ENCODE measurements around the gene MAP1S. TPM values are rescaled to one million over a fixed set of nuclear protein-coding genes. Genes with fewer than 3 reads are reported as not detected.

The MAP1S gene
- total and polyA plus RNA-seq, 2 of the 8 experiments (the other 6 are each of a cell fraction or from before 2014, with no cell fraction given), result 66.7 to 115 TPM

DNA sequence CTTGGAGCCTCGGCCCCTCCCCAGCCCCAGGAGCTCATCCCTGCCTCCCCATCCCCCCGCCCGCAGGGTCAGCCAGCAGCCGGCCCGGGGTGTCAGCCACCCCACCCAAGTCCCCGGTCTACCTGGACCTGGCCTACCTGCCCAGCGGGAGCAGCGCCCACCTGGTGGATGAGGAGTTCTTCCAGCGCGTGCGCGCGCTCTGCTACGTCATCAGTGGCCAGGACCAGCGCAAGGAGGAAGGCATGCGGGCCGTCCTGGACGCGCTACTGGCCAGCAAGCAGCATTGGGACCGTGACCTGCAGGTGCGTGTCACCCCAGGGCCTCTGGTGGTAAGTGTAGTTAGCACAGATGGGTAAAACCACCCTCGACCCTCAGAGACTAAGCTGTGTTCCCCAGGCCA is 13.8 kb downstream of the MAP1S start:
- H2BK15ac ChIP-seq (ENCODE audit: low read length), result no peak overlapping the region
- H2AK5ac ChIP-seq (ENCODE audit: low read depth, low read length), result no peak overlapping the region
- TF ChIP-seq CREB1 (IDR thresholded peaks at IDR 0.05) (no peak), TAF1 (IDR thresholded peaks at IDR 0.05; ENCODE audit: low read depth, low read length) (no peak), HDAC2 (IDR thresholded peaks at IDR 0.05; ENCODE audit: borderline replicate concordance in 1 of 2, low read depth in 2 of 2, low read length in 2 of 2) (no peak), CHD2 (IDR thresholded peaks at IDR 0.05; ENCODE audit: low read length) (no peak), SRF (IDR thresholded peaks at IDR 0.05; ENCODE audit: low read depth, low read length) (no peak), SAP30 (IDR thresholded peaks at IDR 0.05; ENCODE audit: insufficient read depth, insufficient replicate concordance, low read length) (no peak), ZNF274 (IDR thresholded peaks at IDR 0.05; ENCODE audit: borderline replicate concordance, extremely low read depth, low read length) (no peak)
- TF ChIP-seq, protein P1, sequence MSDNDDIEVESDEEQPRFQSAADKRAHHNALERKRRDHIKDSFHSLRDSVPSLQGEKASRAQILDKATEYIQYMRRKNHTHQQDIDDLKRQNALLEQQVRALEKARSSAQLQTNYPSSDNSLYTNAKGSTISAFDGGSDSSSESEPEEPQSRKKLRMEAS (IDR thresholded peaks at IDR 0.05), result no peak
- TF ChIP-seq, protein P2, sequence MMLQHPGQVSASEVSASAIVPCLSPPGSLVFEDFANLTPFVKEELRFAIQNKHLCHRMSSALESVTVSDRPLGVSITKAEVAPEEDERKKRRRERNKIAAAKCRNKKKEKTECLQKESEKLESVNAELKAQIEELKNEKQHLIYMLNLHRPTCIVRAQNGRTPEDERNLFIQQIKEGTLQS (IDR thresholded peaks at IDR 0.05; ENCODE audit: insufficient read depth, low read depth, low read length), result no peak
- H3K4me1 ChIP-seq (replicated peaks in 1 of 4; ENCODE audit: control insufficient read depth in 3 of 4, insufficient read depth in 4 of 4, low read length in 3 of 4), result no peaks in the 10 kb centered on the region
- H3K79me1 ChIP-seq (ENCODE audit: low read depth, low read length), result peaks cover 6% of the 10 kb centered on the region; the same call in 1 of the 2 replicates
- H3K4ac ChIP-seq (replicated peaks; ENCODE audit: insufficient read length, low read depth, low read length), result no peak overlapping the region
- 0 out of 7 replicates have a peak overlapping the region, but pooled peaks of 1 of the 4 experiments have one; percentile 1 for H3K9ac ChIP-seq (replicated peaks in 1 of 4; ENCODE audit: extremely low read depth in 1 of 4, low read depth in 3 of 4, low read length in 3 of 4)
- H2BK20ac ChIP-seq (ENCODE audit: low read length), result no peak overlapping the region
- peaks cover 16 to 54% (median 36%) of the 10 kb centered on the region in 4 experiments for H3K36me3 ChIP-seq (ENCODE audit: control insufficient read depth in 2 of 4, insufficient read depth in 4 of 4, low read length in 3 of 4)
- no peak overlapping the region for H4K91ac ChIP-seq (replicated peaks; ENCODE audit: insufficient read length, low read length)
- H3K9me3 ChIP-seq (ENCODE audit: insufficient read depth in 2 of 2, low read depth in 1 of 2, low read length in 1 of 2), result no peaks in the 10 kb centered on the region
- no peak overlapping the region for H2AFZ ChIP-seq (ENCODE audit: low read length)
- H3K56ac ChIP-seq (replicated peaks; ENCODE audit: insufficient read length, low read depth, low read length), result no peak overlapping the region
- DNase-seq (ENCODE audit: low read depth in 1 of 2, low spot score in 2 of 2), result no peak
- H3K4me2 ChIP-seq (ENCODE audit: insufficient read depth in 1 of 2, low read depth in 2 of 2, low read length in 2 of 2), result no peak overlapping the region
- no peak for FAIRE-seq
- H3K23ac ChIP-seq (ENCODE audit: insufficient read length), result no peak overlapping the region
- H3K79me2 ChIP-seq (ENCODE audit: control insufficient read depth in 1 of 2, insufficient read depth in 2 of 2, low read length in 2 of 2), result peaks cover 0 to 41% of the 10 kb centered on the region in 2 experiments; a peak in 2 of 4 replicates
- ChIA-PET CTCF (ENCODE audit: partially characterized antibody) (interaction anchor here (1.0 to 11.4 kb wide), 4 partner anchors 8 to 42 kb away, joined by 3 to 78 read pairs (median 5); no protein-coding TSS in a partner anchor), POLR2A (ENCODE audit: partially characterized antibody) (interaction anchor here (1.1 to 1.8 kb wide), 2 partner anchors 11 to 20 kb away, joined by 5 to 6 read pairs; no protein-coding TSS in a partner anchor)
- no peaks in the 10 kb centered on the region for H3K23me2 ChIP-seq (ENCODE audit: low read depth, low read length)
- no peak overlapping the region for H2BK12ac ChIP-seq (ENCODE audit: low read depth, low read length)
- H3K27ac ChIP-seq (ENCODE audit: low read depth, low read length), result no peak overlapping the region
- H2BK5ac ChIP-seq (ENCODE audit: low read depth, low read length), result no peak overlapping the region
- 92% methylated on average over 18 of the region's 22 CpGs; no CpG with 5 or more reads in 1 of the 2 experiments for WGBS, 2 experiments (ENCODE audit: extremely low coverage in 1 of 2, insufficient coverage in 1 of 2, insufficient read length in 1 of 2, insufficient replicate concordance in 2 of 2, low coverage in 1 of 2, low lambda C conversion rate in 2 of 2, missing lambda C conversion rate in 1 of 2)
- no peaks in the 10 kb centered on the region for H3K27me3 ChIP-seq (replicated peaks in 1 of 4; ENCODE audit: control insufficient read depth in 3 of 4, extremely low read depth in 1 of 4, insufficient read depth in 3 of 4, low read length in 3 of 4)
- no peak overlapping the region for H4K8ac ChIP-seq (ENCODE audit: extremely low read depth, insufficient read depth, low read length)
- no peak overlapping the region for H3K4me3 ChIP-seq (ENCODE audit: extremely low read depth in 1 of 4, insufficient read depth in 2 of 4, low read depth in 3 of 4, low read length in 4 of 4)
- no peak overlapping the region for H2BK120ac ChIP-seq (replicated peaks; ENCODE audit: low read depth, low read length)
- peaks cover 18 to 22% of the 10 kb centered on the region in 2 experiments for H4K20me1 ChIP-seq (replicated peaks in 1 of 2; ENCODE audit: control insufficient read depth in 1 of 2, insufficient read depth in 2 of 2, low read length in 2 of 2)
- no peak overlapping the region for H3K14ac ChIP-seq (ENCODE audit: insufficient read length)
- H4K5ac ChIP-seq (ENCODE audit: insufficient read length, low read depth, low read length), result no peak overlapping the region
- H3K18ac ChIP-seq (ENCODE audit: extremely low read depth, low read length), result no peak overlapping the region
